ENCODE data around the gene GABARAPL2. TPM values are rescaled to one million over a fixed set of nuclear protein-coding genes. Genes with fewer than 3 reads are reported as not detected.

The GABARAPL2 gene, protein sequence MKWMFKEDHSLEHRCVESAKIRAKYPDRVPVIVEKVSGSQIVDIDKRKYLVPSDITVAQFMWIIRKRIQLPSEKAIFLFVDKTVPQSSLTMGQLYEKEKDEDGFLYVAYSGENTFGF
- total RNA-seq, result 30.8 and 44.6 TPM in 2 replicates

GRCh38 chr16:75566040-75566757, at the start of gene GABARAPL2:
GABARAPL2 (plus strand) TSS chr16:75566379; CDS start chr16:75566487, 108 bp downstream.

DNA sequence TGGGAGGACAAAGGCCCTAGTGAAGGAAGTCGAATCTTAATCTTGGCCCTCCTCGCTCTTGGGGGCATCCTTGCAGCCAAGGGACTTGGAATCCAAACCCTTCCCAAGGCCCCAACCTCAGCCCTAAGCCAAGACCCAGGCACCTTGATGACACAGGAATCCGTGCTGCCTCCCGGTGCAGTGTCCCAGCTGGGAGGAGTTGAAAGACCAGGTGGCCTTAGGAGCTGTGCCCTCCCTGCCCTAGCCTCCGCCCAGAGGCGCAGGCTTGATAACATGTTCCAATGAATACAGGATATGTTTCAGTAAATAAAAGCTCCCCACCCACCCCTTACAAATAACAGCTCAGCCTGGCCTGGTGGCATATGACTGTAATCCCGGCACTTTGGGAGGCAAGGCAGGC, 30.3 kb upstream of the GABARAPL2 start, which contains the start of gene CHST5:
TSS of gene CHST5 (minus strand) at position 208 of the 400 bp plus-strand sequence. CDS start 5,724 bp downstream, outside the sequence.

GRCh38 chr16:75555707-75556430, 10.3 kb upstream of the GABARAPL2 start, which contains the start of gene TMEM231:
TMEM231 (minus strand) TSS chr16:75556252; CDS start chr16:75556209, 43 bp downstream.

DNA sequence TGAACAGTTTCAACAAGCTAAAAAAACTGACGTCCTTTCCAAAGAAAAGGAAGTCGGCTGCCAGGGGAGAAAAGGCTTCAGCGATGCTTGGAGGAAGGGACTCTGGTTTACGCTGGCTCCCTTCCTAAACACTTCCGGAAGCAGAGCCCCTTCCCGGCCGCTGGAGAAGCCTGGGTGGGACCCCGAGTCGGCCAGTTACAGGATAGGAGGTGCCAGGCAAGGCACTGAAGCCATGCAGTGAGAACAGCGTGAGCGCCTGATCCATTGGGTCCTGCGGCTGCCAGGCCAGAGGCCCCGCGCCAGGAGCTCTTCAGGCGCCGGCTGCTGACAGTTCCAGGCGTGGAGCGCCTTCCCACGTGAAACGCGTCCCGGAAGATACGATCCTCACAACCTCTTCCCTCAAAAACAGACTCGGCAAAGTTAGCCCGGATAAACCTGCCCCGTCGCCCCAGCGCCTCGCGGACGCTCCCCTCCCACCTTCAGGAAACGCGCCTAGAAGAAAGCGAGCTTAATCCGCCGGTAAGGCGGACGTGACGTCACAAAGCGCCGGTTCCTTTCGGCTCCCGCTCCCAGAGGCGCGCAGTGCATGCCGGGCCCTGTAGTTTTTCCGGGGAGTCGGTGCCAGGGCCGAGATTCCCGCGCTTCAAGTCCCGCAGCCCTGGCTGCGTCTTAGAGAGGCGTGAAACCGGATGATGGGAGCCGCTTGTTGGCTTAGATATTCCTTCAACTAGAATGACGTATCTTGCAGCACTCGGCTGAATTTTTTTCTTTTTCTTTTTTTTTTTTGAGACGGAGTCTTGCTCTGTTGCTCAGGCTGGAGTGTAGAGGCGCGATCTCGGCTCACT, 56.8 kb downstream of the GABARAPL2 start, which contains the start of gene ADAT1:
TSS of gene ADAT1 (minus strand) at position 521 of the 845 bp plus-strand sequence. CDS start 2,482 bp downstream, outside the sequence.

Other genes starting within 250 kb of the GABARAPL2 start
- 16.6 and 37.9 TPM in 2 replicates for gene CFDP1, start 132.9 kb upstream of the GABARAPL2 start, total RNA-seq
- 17.8 and 22.8 TPM in 2 replicates for gene TMEM170A, start 101.7 kb upstream of the GABARAPL2 start, total RNA-seq
- gene CHST6, start 70.9 kb upstream of the GABARAPL2 start, total RNA-seq, result under 0.01 and 0.14 TPM in 2 replicates
- gene CHST5, start 30.3 kb upstream of the GABARAPL2 start, total RNA-seq, result under 0.01 TPM in 2 replicates
- 14.7 and 27.8 TPM in 2 replicates for gene TMEM231, start 10.1 kb upstream of the GABARAPL2 start, total RNA-seq
- gene ADAT1, start 56.9 kb downstream of the GABARAPL2 start, total RNA-seq, result 56.9 and 80.6 TPM in 2 replicates
- 160 and 162 TPM in 2 replicates for gene KARS1, start 81.3 kb downstream of the GABARAPL2 start, total RNA-seq
- gene TERF2IP, start 81.4 kb downstream of the GABARAPL2 start, total RNA-seq, result 31.5 and 34.8 TPM in 2 replicates
- not detected in 2 replicates for gene CPHXL2, start 110.6 kb downstream of the GABARAPL2 start, total RNA-seq
- not detected in 2 replicates for gene DUXB, start 135.1 kb downstream of the GABARAPL2 start, total RNA-seq
- not detected in 2 replicates for gene CPHXL, start 160.1 kb downstream of the GABARAPL2 start, total RNA-seq